Activated CD8-positive, alpha-beta T cell treated with anti-CD3 and anti-CD28 coated beads, Interleukin-2, amount 10 ng/mL, durations not matched to agents 7 days and 5 days (primary cell): ENCODE results near the gene THAP8. TPM values are rescaled to one million over a fixed set of nuclear protein-coding genes. Genes with fewer than 3 reads are reported as not detected.

Experiments used
- ATAC-seq: fragments of 150-1000 bp; cut with Tn5 transposase; one replicate; pipeline ENCODE4 v1.10.0; 2021; ENCODE audit warnings: moderate library complexity
- CTCF ChIA-PET: fragments of 350-600 bp; sonication (Branson Sonifier 250); formaldehyde crosslinking; loops from one replicate; lab custom pipeline; 2021; ENCODE audit warnings: antibody characterized with exemption; lab: Charles Lee
- POLR2A ChIA-PET: fragments of 350-600 bp; sonication (Branson Sonifier 250); formaldehyde crosslinking; loops from one replicate; lab custom pipeline; 2021; ENCODE audit warnings: antibody characterized with exemption; lab: Charles Lee
- DNase-seq: peaks from one replicate; pipeline ENCODE4 v3.0.0-alpha.2; 2020
- H3K27ac Mint-ChIP-seq: one replicate; pipeline ENCODE4 v1.8.0; 2021; ENCODE audit warnings: mild to moderate bottlenecking, mixed read lengths
- H3K27me3 Mint-ChIP-seq: one replicate; pipeline ENCODE4 v1.8.0; 2021; ENCODE audit warnings: low read depth, mixed read lengths
- H3K36me3 Mint-ChIP-seq: one replicate; pipeline ENCODE4 v1.8.0; 2021; ENCODE audit warnings: low read depth, mixed read lengths
- H3K4me1 Mint-ChIP-seq: one replicate; pipeline ENCODE4 v1.8.0; 2021; ENCODE audit warnings: low read depth, mixed read lengths
- H3K4me3 Mint-ChIP-seq: one replicate; pipeline ENCODE4 v1.8.0; 2021; ENCODE audit warnings: mild to moderate bottlenecking, mixed read lengths
- H3K9me3 Mint-ChIP-seq: one replicate; pipeline ENCODE4 v1.8.0; 2022; ENCODE audit warnings: mixed read lengths; ENCODE audit not compliant: insufficient read depth
- total RNA-seq, 2 experiments: library from RNA; stranded (reverse); gene quantifications; one replicate each; pipeline ENCODE4 v1.2.3, GENCODE V29; 2021

The THAP8 gene
- total RNA-seq, 2 experiments from 2014 or later = 5.7 to 5.8 TPM

DNA sequence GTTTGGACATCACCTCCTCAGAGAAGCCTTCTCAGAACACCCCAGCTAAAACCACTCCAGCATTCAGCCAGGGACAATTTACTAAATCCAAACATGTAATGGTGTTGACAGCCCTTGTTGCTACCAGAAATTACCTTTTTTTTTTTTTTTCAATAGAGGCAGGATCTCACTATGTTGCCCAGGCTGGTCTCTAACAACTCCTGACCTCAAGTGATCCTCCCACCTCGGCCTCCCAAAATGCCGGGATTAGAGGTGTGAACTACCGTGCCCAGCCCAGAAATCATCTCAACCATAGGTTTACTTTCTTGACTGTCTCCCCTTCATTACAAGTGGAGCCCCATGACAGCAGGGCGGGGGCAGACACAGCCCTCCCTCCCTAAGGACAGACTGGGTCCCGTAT lies 30.7 kb downstream of the THAP8 start:
- H3K27me3 Mint-ChIP-seq = no peaks in the 10 kb centered on the region
- H3K27ac Mint-ChIP-seq = no peak overlapping the region

GRCh38 chr19:36019061-36019670 lies 34.9 kb downstream of the THAP8 start:
- H3K27me3 Mint-ChIP-seq = no peaks in the 10 kb centered on the region
- no peak overlapping the region for H3K4me3 Mint-ChIP-seq
- no peak overlapping the region for H3K27ac Mint-ChIP-seq
- ChIA-PET CTCF (no interaction called here), POLR2A (no interaction called here)
- DNase-seq (no peak), ATAC-seq (no peak)
- H3K9me3 Mint-ChIP-seq = no peaks in the 10 kb centered on the region
- peaks cover 18% of the 10 kb centered on the region for H3K36me3 Mint-ChIP-seq
- peaks cover 18% of the 10 kb centered on the region for H3K4me1 Mint-ChIP-seq

More for the DNA sequence above, 30.7 kb downstream of the THAP8 start:
- ATAC-seq (no peak), DNase-seq (no peak)
- H3K4me3 Mint-ChIP-seq = no peak overlapping the region
- no peaks in the 10 kb centered on the region for H3K4me1 Mint-ChIP-seq
- H3K9me3 Mint-ChIP-seq = no peaks in the 10 kb centered on the region
- peaks cover 19% of the 10 kb centered on the region for H3K36me3 Mint-ChIP-seq
- POLR2A ChIA-PET = no interaction called here
- CTCF ChIA-PET = no interaction called here

- H3K9me3 Mint-ChIP-seq = no peaks in the 10 kb centered on the region
- ChIA-PET POLR2A (interaction anchor here (0.7 to 1.7 kb wide), 8 partner anchors 9 to 126 kb away, joined by 3 to 9 read pairs (median 4); partner anchors contain the start of genes CAPNS1 and SDHAF1), CTCF (interaction anchor here (1.0 to 1.8 kb wide), 3 partner anchors 20 to 132 kb away, joined by 3 to 6 read pairs (median 4); partner anchors contain the start of genes SDHAF1, THAP8 and WDR62)
- no peaks in the 10 kb centered on the region for H3K27me3 Mint-ChIP-seq
- peaks cover 13% of the 10 kb centered on the region for H3K36me3 Mint-ChIP-seq
- H3K27ac Mint-ChIP-seq = peak within 1 kb of the TSS; percentile 97
- peak within 1 kb of the TSS; percentile 96 for H3K4me3 Mint-ChIP-seq
- H3K4me1 Mint-ChIP-seq = peaks cover 37% of the 10 kb centered on the region
- ATAC-seq (peak; percentile 99), DNase-seq (peak; percentile 100)
Measured at GRCh38 chr19:36014012-36014924, 39.8 kb downstream of the THAP8 start, which contains the start of gene ALKBH6. Gene ALKBH6 (minus strand): TSS chr19:36014213. CDS start chr19:36013397, 816 bp downstream.

DNA sequence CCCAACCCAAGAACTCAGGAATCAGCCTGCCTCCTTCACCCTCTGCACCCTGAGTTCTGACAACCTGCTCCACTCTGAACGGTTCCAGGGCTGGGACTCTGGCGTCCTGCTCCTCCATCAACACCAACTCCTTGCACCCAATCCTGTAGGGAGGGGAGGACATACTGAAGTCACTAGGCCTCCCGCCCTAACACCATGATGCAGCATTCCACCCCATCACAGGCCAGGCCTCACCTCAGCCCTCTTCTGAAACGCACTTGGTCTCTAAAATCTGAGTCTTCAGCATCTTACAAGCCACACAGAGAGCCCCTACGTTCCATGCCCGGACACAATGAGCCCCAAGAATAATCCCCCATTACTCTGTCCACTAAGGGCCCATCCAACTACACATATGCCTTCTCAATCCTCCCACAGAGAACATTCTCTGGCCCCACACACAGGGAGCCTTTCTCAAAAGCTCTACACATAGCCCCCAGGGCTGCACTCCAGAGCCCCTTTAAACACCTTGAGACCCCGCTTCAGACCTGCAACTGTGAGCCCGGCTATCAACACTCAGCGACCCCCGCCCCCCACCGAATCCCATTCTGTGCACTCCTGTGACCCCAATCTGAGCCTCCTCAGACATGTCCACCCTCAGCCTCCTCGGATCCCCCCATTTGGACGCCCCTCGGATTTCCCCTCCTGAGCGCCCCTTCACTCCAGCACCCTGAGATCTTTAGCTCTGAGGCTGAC lies 40.6 kb downstream of the THAP8 start:
- DNase-seq (no peak), ATAC-seq (no peak)
- ChIA-PET POLR2A (interaction anchor here (0.8 to 1.7 kb wide), 6 partner anchors 8 to 110 kb away, joined by 3 to 9 read pairs (median 4); partner anchors contain the start of gene SDHAF1), CTCF (interaction anchor here (1.0 to 1.8 kb wide), 3 partner anchors 19 to 131 kb away, joined by 3 to 6 read pairs (median 4); partner anchors contain the start of genes SDHAF1, THAP8 and WDR62)
- Mint-ChIP-seq H3K27ac (peak overlapping the region; percentile 97), H3K4me3 (peak overlapping the region; percentile 96), H3K36me3 (peaks cover 11% of the 10 kb centered on the region), H3K4me1 (peaks cover 42% of the 10 kb centered on the region), H3K27me3 (no peaks in the 10 kb centered on the region), H3K9me3 (no peaks in the 10 kb centered on the region)

GRCh38 chr19:36010402-36010801 lies 43.7 kb downstream of the THAP8 start:
- CTCF ChIA-PET = no interaction called here
- H3K4me3 Mint-ChIP-seq = no peak overlapping the region

DNA sequence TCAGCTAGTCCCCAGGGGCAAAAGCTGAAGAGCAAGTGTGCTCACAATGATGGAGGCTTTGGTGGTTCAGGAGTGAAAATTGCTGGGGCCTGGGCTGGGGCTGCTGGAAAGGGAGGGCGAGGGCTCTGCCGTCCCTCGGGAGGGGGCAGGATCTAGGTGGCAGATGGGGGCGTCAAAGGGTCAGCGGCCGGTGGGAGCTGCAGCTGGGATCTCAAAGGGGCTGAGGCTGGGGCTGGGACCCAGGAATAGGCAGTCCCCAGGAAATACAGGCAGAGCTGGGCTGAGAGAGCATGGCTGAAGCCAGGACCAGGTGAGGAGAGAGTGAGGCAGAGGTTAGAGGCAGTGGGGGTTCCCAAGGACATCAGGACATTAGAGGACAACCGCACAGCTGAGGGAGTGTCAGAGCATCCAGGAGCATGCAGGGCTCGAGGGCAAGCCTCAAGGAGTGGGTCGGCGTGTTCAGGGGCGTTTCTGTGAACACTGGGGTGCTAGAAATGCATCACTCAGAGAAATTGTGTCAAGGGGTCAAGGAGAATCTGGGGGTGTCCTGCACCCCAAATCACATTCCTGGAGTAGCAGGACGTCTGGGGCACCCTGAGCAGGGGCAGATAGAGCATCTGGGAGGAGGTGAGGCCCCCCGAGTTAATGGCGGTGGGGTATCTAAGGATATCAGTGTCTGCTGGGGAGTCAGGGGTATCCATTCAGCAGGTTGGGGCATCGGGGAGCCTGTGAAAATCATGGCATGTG lies 44.3 kb downstream of the THAP8 start:
- DNase-seq = no peak
- H3K4me1 Mint-ChIP-seq = peaks cover 29% of the 10 kb centered on the region
- no peak for ATAC-seq
- H3K4me3 Mint-ChIP-seq = peak overlapping the region; percentile 29
- CTCF ChIA-PET = no interaction called here
- peak overlapping the region; percentile 51 for H3K27ac Mint-ChIP-seq
- H3K9me3 Mint-ChIP-seq = no peaks in the 10 kb centered on the region
- H3K27me3 Mint-ChIP-seq = no peaks in the 10 kb centered on the region
- POLR2A ChIA-PET = no interaction called here
- H3K36me3 Mint-ChIP-seq = peaks cover 7% of the 10 kb centered on the region

More at GRCh38 chr19:36010402-36010801, 43.7 kb downstream of the THAP8 start:
- Mint-ChIP-seq H3K27me3 (no peaks in the 10 kb centered on the region), H3K36me3 (peaks cover 7% of the 10 kb centered on the region), H3K27ac (no peak overlapping the region), H3K9me3 (no peaks in the 10 kb centered on the region), H3K4me1 (peaks cover 35% of the 10 kb centered on the region)
- ATAC-seq = no peak
- POLR2A ChIA-PET = no interaction called here
- no peak for DNase-seq

DNA sequence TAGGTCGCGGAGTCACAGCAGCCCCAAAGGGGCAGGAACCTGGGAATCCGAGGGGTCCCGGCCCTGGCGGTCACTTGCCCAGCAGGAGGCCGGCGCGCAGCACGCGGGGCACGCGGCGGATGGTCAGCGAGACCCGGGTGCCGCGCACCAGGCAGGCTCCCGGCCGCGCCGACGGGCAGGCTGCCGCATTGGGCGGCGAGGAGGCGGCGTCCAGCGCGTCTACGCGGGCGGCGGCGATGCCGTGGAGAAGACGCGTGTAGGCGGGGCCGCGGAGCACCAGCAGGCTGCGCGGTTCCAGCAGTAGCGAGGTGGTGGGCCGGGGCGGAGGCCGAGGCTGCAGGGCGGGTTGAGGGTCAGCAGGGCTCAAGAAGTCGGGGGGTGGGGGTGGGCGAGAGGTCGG lies 44.9 kb downstream of the THAP8 start:
- peak overlapping the region; percentile 51 for H3K27ac Mint-ChIP-seq

GRCh38 chr19:36008336-36008978 lies 45.6 kb downstream of the THAP8 start, which contains the start of gene SYNE4:
Gene SYNE4 (minus strand): TSS chr19:36008813. CDS start chr19:36008681, 132 bp downstream.
- peaks cover 19% of the 10 kb centered on the region for H3K4me1 Mint-ChIP-seq
- no peaks in the 10 kb centered on the region for H3K27me3 Mint-ChIP-seq
- no peak for ATAC-seq
- peak within 1 kb of the TSS; percentile 48 for H3K4me3 Mint-ChIP-seq
- H3K27ac Mint-ChIP-seq = peak within 1 kb of the TSS; percentile 51
- peaks cover 9% of the 10 kb centered on the region for H3K36me3 Mint-ChIP-seq
- no peaks in the 10 kb centered on the region for H3K9me3 Mint-ChIP-seq
- DNase-seq = no peak
- ChIA-PET POLR2A (no interaction called here), CTCF (no interaction called here)

More for the DNA sequence above, 44.9 kb downstream of the THAP8 start:
- ChIA-PET CTCF (no interaction called here), POLR2A (no interaction called here)
- Mint-ChIP-seq H3K27me3 (no peaks in the 10 kb centered on the region), H3K36me3 (peaks cover 9% of the 10 kb centered on the region), H3K9me3 (no peaks in the 10 kb centered on the region), H3K4me3 (peak overlapping the region; percentile 29), H3K4me1 (peaks cover 24% of the 10 kb centered on the region)
- DNase-seq (peak; percentile 51), ATAC-seq (peak; percentile 14)

GRCh38 chr19:36006955-36007354 lies 47.1 kb downstream of the THAP8 start:
- ChIA-PET POLR2A (no interaction called here), CTCF (no interaction called here)
- ATAC-seq (no peak), DNase-seq (no peak)
- Mint-ChIP-seq H3K27me3 (no peaks in the 10 kb centered on the region), H3K4me3 (no peak overlapping the region), H3K27ac (no peak overlapping the region), H3K36me3 (peaks cover 13% of the 10 kb centered on the region), H3K4me1 (peaks cover 10% of the 10 kb centered on the region), H3K9me3 (no peaks in the 10 kb centered on the region)

DNA sequence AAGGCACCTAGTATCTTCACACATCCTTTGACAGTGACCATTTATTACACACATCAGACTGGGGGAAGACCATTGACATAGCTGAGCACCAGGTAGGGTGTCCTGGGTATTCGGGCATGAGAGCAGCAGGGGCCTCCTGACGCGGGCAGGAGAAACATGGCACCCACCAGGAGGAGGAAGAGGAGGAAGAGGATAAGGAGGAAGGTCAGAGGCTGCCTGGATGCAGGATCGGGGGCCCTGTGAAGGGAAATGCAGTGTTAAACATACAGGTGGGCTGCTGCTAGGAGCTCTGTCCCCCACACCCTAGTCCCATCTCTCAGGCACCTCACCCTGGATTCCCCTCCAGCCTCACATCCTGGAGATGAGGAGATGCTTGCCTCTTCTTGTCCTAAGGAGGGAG lies 50.8 kb downstream of the THAP8 start:
- ATAC-seq (no peak), DNase-seq (no peak)
- no peak overlapping the region for H3K27ac Mint-ChIP-seq
- no peaks in the 10 kb centered on the region for H3K27me3 Mint-ChIP-seq
- CTCF ChIA-PET = no interaction called here
- POLR2A ChIA-PET = interaction anchor here (0.7 to 1.6 kb wide), 2 partner anchors 10 to 36 kb away, joined by 3 to 6 read pairs; partner anchors contain the start of gene ALKBH6
- H3K4me1 Mint-ChIP-seq = no peaks in the 10 kb centered on the region
- H3K9me3 Mint-ChIP-seq = no peaks in the 10 kb centered on the region
- peaks cover 19% of the 10 kb centered on the region for H3K36me3 Mint-ChIP-seq
- H3K4me3 Mint-ChIP-seq = no peak overlapping the region
